WTC11 (cell line): ENCODE measurements around the gene ST3GAL6. TPM values are rescaled to one million over a fixed set of nuclear protein-coding genes. Genes with fewer than 3 reads are reported as not detected.

ENCODE experiments used
- EMX1 ChIP-seq: fragments of 250-450 bp; sonication (Bioruptor Pico); IDR thresholded peaks from 2 replicates; pipeline ENCODE4 v1.8.0; 2021; ENCODE audit warnings: mild to moderate bottlenecking
- GTF2I ChIP-seq: fragments of 250-450 bp; sonication (Bioruptor Pico); conservative IDR thresholded peaks from 2 replicates; pipeline ENCODE4 v1.4.0; 2021; ENCODE audit warnings: mild to moderate bottlenecking
- HMGA2 ChIP-seq: fragments of 250-450 bp; sonication (Bioruptor Pico); IDR thresholded peaks from 2 replicates; pipeline ENCODE4 v1.4.0; 2021; ENCODE audit warnings: mild to moderate bottlenecking, moderate library complexity
- MYBL2 ChIP-seq: sonication (generic); formaldehyde crosslinking; IDR thresholded peaks from 2 replicates; pipeline ENCODE4 v1.8.1; 2023; ENCODE audit warnings: mild to moderate bottlenecking, moderate library complexity, missing genetic modification reagents
- NFE2L1 ChIP-seq: sonication (generic); formaldehyde crosslinking; IDR thresholded peaks from 2 replicates; pipeline ENCODE4 v1.8.1; 2023; ENCODE audit warnings: missing genetic modification reagents
- PRRX2 ChIP-seq: fragments of 250-450 bp; sonication (Bioruptor Pico); IDR thresholded peaks from 2 replicates; pipeline ENCODE4 v1.8.0; 2021; ENCODE audit warnings: mild to moderate bottlenecking
- USF2 ChIP-seq: sonication (generic); formaldehyde crosslinking; IDR thresholded peaks from 2 replicates; pipeline ENCODE4 v1.8.1; 2023; ENCODE audit warnings: mild to moderate bottlenecking, missing genetic modification reagents, moderate library complexity
- ZBTB43 ChIP-seq: sonication (generic); formaldehyde crosslinking; IDR thresholded peaks from 2 replicates; pipeline ENCODE4 v1.8.1; 2023; ENCODE audit warnings: mild to moderate bottlenecking, missing genetic modification reagents
- ZNF121 ChIP-seq: sonication (generic); formaldehyde crosslinking; IDR thresholded peaks from 2 replicates; pipeline ENCODE4 v1.8.0; 2023; ENCODE audit warnings: missing genetic modification reagents
- ZNF317 ChIP-seq: sonication (generic); formaldehyde crosslinking; IDR thresholded peaks from 2 replicates; pipeline ENCODE4 v1.8.1; 2023; ENCODE audit warnings: low read depth, mild to moderate bottlenecking, moderate library complexity, missing genetic modification reagents, borderline replicate concordance
- total RNA-seq: library from RNA; stranded (reverse); gene quantifications from 3 replicates; pipeline ENCODE4 v1.2.3, GENCODE V29; 2021
- TF ChIP-seq, protein P1 (sequence below): fragments of 250-450 bp; sonication (Bioruptor Pico); IDR thresholded peaks from 2 replicates; pipeline ENCODE4 v1.8.0; 2021; ENCODE audit warnings: mild to moderate bottlenecking
- TF ChIP-seq, protein P2 (sequence below): fragments of 250-450 bp; sonication (Bioruptor Pico); IDR thresholded peaks from 2 replicates; pipeline ENCODE4 v1.9.0; 2021; ENCODE audit warnings: mild to moderate bottlenecking
- TF ChIP-seq, protein P3 (sequence below): sonication (generic); formaldehyde crosslinking; IDR thresholded peaks from 2 replicates; pipeline ENCODE4 v1.8.0; 2022; ENCODE audit warnings: mild to moderate bottlenecking, missing genetic modification reagents

The ST3GAL6 gene
- total RNA-seq, 1 experiment from 2014 or later: 8.1 TPM

DNA sequence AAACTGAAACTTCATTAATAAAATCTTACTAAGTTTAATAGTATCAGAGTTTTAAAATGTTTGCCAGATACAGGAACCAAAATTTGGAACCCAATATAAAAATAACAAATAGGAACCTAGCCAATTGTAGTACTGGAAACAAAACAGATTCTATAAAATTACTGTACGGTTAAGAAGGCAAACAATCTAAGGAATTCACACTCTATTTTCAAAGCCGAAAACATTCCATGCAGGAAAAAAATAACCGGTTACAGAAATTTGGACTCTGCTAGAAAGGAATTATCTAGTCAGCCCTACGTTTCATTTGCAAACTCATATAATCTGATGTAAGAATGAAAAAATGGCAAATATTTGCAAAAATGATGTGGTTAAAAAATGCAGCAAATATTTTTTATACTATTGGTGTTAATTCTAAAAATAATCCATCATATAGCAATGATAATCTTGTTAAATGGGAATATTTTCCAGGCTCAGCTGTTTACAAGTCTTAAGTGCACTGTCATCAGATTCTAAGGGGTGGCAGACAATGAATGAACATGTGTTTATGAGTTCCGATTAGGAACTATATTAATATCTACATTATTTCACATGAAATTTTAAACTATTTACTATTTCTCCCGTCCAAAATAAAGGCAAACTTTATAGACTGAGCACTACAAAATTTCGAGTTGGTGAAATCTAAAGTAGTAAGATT is 80.3 kb downstream of the ST3GAL6 start (continued):
- TF ChIP-seq EMX1: no peak
- no peak for TF ChIP-seq ZNF121 (CRISPR knock-in tag)
- TF ChIP-seq, protein P1, sequence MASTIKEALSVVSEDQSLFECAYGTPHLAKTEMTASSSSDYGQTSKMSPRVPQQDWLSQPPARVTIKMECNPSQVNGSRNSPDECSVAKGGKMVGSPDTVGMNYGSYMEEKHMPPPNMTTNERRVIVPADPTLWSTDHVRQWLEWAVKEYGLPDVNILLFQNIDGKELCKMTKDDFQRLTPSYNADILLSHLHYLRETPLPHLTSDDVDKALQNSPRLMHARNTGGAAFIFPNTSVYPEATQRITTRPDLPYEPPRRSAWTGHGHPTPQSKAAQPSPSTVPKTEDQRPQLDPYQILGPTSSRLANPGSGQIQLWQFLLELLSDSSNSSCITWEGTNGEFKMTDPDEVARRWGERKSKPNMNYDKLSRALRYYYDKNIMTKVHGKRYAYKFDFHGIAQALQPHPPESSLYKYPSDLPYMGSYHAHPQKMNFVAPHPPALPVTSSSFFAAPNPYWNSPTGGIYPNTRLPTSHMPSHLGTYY (CRISPR knock-in tag): no peak
- TF ChIP-seq, protein P2, sequence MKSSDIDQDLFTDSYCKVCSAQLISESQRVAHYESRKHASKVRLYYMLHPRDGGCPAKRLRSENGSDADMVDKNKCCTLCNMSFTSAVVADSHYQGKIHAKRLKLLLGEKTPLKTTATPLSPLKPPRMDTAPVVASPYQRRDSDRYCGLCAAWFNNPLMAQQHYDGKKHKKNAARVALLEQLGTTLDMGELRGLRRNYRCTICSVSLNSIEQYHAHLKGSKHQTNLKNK (CRISPR knock-in tag): no peak
- no peak for TF ChIP-seq ZBTB43 (CRISPR knock-in tag)
- no peak for TF ChIP-seq GTF2I
- TF ChIP-seq MYBL2 (CRISPR knock-in tag): no peak
- TF ChIP-seq, protein P3, sequence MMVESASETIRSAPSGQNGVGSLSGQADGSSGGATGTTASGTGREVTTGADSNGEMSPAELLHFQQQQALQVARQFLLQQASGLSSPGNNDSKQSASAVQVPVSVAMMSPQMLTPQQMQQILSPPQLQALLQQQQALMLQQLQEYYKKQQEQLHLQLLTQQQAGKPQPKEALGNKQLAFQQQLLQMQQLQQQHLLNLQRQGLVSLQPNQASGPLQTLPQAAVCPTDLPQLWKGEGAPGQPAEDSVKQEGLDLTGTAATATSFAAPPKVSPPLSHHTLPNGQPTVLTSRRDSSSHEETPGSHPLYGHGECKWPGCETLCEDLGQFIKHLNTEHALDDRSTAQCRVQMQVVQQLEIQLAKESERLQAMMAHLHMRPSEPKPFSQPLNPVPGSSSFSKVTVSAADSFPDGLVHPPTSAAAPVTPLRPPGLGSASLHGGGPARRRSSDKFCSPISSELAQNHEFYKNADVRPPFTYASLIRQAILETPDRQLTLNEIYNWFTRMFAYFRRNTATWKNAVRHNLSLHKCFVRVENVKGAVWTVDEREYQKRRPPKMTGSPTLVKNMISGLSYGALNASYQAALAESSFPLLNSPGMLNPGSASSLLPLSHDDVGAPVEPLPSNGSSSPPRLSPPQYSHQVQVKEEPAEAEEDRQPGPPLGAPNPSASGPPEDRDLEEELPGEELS (CRISPR knock-in tag): no peak
- TF ChIP-seq NFE2L1: no peak
- TF ChIP-seq ZNF317 (CRISPR knock-in tag): no peak
- TF ChIP-seq HMGA2 (CRISPR knock-in tag): no peak
- TF ChIP-seq PRRX2 (CRISPR knock-in tag): no peak
- TF ChIP-seq USF2 (CRISPR knock-in tag): no peak

Other genes with a start within 250 kb of the ST3GAL6 start
- 74.8 to 80.6 TPM (median 78.5 TPM) in 3 replicates for gene CLDND1, start 240.4 kb upstream of the ST3GAL6 start, total RNA-seq
- 0.14 TPM in 1 of 3 replicates, not detected in the others for gene GPR15, start 231.4 kb upstream of the ST3GAL6 start, total RNA-seq
- 31.5 to 33.4 TPM (median 33.1 TPM) in 3 replicates for gene CPOX, start 169.7 kb upstream of the ST3GAL6 start, total RNA-seq
- gene DCBLD2, start 138.4 kb downstream of the ST3GAL6 start, total RNA-seq: 44.5 to 47.9 TPM (median 46.5 TPM) in 3 replicates